Activated T-cell treated with anti-CD3 and anti-CD28 coated beads for 48 hours (primary cell): Measurements from ENCODE around the gene ZNF565.
"Not testable (repeated sequence)": the region's sequence is repeated elsewhere in the genome, so short reads cannot be mapped to it uniquely, and the experiment has no call there.

ENCODE experiments used
- DNase-seq: peaks from one replicate; pipeline ENCODE4 v3.0.0-alpha.2; 2020; ENCODE audit warnings: low read depth

Gene ZNF565

DNA sequence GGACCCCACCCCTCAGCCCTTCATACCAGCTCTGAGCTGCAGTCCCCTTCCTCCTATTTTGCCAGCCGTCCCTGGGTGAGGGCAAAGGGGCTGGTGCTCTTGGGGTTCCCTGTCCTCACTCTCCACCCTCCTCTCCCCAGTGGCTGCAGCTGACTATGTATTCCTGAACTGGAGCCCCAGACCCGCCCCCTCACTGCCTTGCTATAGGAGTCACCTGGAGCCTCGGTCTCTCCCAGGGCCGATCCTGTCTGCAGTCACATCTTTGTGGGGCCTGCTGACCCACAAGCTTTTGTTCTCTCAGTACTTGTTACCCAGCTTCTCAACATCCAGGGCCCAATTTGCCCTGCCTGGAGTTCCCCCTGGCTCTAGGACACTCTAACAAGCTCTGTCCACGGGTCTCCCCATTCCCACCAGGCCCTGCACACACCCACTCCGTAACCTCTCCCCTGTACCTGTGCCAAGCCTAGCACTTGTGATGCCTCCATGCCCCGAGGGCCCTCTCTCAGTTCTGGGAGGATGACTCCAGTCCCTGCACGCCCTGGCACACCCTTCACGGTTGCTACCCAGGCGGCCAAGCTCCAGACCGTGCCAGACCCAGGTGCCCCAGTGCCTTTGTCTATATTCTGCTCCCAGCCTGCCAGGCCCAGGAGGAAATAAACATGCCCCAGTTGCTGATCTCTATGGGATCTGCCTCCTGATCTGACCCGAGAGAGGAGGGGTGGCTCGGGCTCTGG lies 64.6 kb downstream of the ZNF565 start:
- no peak for DNase-seq

DNA sequence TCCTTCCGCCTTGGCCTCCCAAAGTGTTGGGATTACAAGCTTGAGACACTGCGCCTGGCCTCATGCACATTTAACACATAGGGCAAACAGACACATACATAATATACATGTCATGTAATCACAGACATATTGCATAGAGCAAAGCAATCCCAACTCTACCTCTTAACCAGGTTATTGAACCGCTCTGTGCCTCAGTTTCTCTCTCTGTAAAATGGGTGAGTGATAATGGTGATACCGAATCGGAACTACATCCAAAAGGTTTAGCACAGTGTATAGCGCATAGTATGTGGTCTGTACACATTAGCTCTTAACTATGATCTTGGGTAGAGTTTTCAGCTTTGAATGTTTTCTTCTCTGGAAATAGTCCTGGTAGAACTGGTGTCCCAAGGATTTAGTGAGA lies 69.8 kb downstream of the ZNF565 start:
- no peak for DNase-seq

DNA sequence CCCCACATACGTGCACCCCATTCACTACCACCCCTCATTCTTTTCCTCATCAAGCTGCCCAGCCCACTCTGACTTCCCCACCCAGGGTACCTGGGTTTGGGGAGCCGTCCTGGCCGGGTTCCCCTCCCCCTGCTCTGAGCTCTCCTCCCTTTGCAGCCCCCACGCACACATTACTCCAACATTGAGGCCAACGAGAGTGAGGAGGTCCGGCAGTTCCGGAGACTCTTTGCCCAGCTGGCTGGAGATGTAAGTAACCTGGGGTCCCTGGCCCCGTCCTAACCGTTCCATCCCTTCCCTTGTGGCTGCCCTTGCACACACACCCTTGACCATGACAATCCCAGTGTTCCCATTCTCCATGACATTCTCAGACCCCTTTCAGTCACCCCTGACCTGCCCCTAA lies 72.0 kb downstream of the ZNF565 start:
- no peak for DNase-seq

DNA sequence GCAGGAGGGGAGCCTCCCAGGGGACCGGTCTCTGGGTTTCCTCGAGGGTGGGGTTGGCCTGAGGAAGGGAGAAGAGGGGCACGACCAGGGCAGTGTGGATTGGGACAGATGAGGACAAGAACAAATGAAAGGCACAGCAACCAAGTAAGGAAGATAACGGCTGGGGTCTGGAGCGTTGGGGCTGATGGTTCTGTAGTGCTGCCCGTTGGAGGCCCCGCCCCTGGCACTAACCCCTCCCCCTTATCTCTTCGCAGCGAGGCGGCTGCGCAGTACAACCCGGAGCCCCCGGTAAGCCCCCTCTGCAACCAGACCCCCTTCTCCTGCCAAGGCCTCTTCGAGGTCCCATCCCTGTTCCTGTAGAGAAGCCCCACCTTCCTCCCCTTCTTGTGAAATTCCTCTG lies 72.4 kb downstream of the ZNF565 start:
- no peak for DNase-seq

DNA sequence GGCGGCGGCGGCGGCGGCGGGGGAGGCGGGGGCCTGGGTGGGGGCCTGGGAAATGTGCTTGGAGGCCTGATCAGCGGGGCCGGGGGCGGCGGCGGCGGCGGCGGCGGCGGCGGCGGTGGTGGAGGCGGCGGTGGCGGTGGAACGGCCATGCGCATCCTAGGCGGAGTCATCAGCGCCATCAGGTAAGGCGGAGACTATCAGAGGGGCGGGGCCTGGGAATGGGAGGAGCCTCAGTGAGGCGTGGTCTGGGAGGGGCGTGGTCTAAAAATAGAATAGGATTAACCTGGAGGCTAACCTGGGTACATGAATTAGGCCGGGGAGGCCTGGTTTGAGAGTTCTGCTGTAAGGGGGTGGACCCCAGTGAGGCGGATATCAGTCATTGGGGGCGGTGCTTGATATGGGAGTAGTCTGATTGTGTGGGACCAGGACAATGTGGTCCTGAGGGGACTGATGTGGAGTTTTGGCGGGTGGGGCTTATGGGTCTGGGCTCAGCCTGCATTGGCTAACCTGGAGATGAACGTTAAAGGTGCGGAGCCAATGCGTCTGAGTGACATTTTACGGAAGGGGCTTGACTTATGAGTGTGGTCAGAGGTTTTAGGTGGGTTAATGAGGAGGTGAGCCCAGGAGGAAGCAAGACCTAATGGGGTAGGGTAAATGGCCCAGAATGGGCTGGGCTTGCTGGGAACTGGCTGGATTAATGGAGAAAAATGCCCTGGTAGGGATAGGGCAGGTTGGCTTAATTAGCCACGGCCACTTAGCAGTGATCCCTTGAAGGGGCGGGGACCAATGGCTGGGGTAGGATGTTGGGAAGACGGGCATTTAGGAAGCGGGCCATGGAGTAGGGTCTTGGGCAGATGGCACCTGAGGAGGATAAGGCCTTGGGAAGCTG lies 73.2 kb downstream of the ZNF565 start:
- peak; percentile 90 for DNase-seq

DNA sequence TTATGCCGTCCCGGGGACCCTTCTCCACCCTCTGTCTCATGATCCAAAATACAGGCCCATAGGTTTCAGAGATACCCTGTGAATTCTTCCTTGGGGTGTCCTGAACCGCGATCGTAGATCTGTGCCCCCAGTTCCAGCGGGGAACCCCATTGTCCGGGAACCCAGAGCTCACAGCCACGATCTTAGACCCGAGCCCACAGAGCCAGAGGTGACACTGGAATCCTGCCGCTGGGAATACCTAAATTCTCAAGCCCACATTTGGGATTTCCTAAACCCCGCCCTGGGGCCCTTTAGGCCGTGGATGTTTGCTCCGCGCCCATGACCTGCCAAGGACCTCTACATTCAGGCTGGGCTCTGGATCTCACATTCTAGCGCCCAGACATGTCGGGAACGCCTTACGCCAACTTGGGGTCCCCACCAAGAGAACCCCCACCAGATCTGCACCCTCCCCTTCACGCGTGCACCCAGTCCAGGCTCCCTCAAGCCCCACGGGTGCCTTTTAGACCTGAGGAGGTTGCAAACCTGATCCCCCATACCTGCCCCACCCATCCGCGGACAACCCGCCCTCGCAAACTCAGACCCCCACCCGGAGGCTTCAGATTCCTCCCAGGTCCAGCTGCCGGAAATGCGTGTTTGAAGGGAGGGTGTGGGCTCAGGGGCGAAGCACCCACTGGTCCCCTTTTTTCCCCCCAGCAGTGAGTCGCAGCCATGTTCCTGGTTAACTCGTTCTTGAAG lies 74.0 kb downstream of the ZNF565 start:
- peak; percentile 48 for DNase-seq

DNA sequence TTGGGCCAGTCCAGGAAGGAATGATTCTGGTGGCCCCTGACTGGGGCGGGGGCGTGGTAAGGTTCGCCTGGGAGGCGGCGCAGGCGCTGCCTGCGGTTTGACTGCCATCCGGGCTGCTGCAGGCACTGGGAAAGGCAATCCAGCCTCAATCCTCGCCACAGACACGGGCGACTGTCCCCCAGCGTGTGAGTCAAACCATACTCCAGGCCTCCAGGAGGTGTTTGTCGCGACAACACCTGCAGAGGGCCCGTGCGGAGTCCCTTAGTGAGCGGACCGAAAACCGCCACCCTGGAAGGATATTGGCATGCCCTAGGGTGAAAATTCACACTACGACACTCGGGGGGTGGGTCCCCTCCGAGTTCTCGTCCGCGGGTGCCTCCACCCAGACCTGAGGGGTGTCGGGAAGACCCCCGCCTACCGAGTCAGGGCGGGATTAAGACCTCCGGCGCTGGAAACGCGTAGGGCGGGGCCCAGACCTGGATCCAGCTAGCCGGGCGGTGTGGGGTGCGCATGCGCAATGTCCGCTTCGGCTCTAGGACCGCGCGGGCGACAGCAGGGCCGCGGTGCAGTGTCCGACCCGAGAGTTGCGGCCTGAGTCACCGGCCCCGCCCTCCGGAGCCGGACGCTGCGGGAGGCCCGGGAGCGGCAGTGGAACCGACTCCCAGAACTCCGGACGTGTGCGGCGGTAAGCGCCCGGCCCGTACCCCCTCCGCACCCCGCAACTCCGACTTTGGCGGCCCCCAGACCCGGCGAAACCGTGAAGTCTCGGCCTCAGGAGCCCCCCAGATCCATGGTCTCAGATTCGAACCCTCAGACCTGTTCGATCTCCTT lies 74.8 kb downstream of the ZNF565 start, which contains the start of gene CAPNS1:
TSS of gene CAPNS1 (plus strand) at position 594 of the 831 bp plus-strand sequence. CDS start 946 bp downstream, outside the sequence.
- peak; percentile 95 for DNase-seq

DNA sequence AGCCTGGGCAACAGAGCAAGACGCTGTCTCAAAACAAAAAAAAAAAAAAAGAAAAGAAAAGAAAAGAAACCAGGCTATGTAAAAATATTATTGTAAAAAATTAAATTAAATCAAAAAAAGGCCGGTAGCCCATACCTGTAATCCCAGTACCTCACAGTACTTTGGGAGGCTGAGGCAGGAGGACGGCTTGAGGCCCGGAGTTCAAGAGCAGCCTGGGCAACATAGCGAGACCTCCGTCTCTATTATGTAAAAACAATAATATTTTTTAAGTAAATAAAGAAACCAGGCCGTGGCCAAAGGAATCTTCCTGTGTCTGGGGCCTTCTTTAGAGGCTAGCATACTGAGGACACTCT lies 75.4 kb downstream of the ZNF565 start:
- DNase-seq = no peak

DNA sequence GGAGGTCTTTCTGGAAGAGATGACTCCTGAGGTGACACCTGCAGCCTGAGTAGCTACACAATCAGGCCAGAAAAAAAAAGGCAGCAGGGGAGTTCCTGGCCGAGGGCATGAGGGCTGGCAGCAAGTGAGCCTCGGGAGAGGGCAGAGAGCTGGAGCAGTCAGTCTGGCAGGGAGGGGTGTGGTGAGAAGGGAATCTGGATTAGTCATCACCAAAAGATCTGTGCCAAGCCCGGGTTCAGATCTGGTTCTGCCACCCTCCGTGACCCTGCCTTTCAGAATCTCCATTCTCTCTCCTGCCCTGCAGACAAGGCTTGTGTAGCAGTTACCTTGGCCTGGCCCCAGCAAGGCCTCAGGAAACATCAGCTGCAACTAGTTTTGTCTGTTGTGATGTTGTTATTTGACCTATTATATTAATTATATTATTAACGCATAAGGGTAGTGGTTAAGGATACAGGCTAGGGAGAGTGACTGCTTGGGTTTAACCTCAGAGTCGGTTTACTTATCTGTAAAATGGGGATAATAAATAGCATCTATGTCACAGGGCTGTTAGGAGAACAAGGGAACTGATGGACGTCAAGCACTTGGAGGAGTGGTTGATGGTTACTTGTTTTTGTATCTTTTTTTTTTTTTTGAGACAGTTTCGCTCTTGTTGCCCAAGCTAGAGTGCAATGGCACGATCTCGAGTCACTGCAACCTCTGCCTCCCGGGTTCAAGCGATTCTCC lies 77.3 kb downstream of the ZNF565 start:
- no peak for DNase-seq

DNA sequence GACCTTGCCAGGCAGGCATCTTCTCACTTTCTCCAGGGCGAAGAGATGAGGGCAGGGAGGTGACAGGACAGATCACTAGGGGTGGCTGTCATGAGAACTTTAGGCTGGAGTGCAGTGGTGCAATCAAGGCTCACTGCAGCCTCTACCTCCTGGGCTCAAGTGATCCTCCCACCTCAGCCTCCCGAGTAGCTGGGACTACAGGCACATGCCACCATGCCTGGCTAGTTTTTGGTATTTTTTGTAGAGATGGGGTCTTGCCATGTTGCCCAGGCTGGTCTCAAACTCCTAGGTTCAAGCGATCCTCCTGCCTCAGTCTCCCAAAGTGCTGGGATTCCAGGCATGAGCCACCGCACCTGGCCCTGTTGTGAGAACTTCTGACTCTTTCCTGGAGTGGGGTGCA lies 79.6 kb downstream of the ZNF565 start:
- not testable (repeated sequence) for DNase-seq
